Non-pigmented ciliary epithelial cell (primary cell): ENCODE measurements around the gene NOX5.

Experiments used
- DNase-seq: peaks from one replicate; pipeline ENCODE4 v3.0.0-alpha.2; 2010; ENCODE audit warnings: low read depth

The NOX5 gene

GRCh38 chr15:69082021-69082502 is 67.6 kb downstream of the NOX5 start:
- no peak for DNase-seq

- DNase-seq, result no peak
Observed at GRCh38 chr15:69082554-69082953, 68.1 kb downstream of the NOX5 start.

- no peak for DNase-seq
Observed at GRCh38 chr15:69084404-69085030, 70.0 kb downstream of the NOX5 start.

- DNase-seq, result no peak
Observed at GRCh38 chr15:69085325-69086081, 71.0 kb downstream of the NOX5 start.

GRCh38 chr15:69086427-69087204 is 72.1 kb downstream of the NOX5 start:
- DNase-seq, result no peak

GRCh38 chr15:69087366-69087976 is 73.0 kb downstream of the NOX5 start:
- DNase-seq, result no peak

GRCh38 chr15:69088300-69088965 is 73.9 kb downstream of the NOX5 start:
- DNase-seq, result no peak

- DNase-seq, result no peak
Observed at GRCh38 chr15:69089258-69089657, 74.8 kb downstream of the NOX5 start.

- DNase-seq, result no peak
Observed at GRCh38 chr15:69090197-69090948, 75.9 kb downstream of the NOX5 start.

- no peak for DNase-seq
Observed at GRCh38 chr15:69091654-69092053, 77.2 kb downstream of the NOX5 start.

- no peak for DNase-seq
Observed at GRCh38 chr15:69092159-69092558, 77.7 kb downstream of the NOX5 start.

GRCh38 chr15:69093127-69093526 is 78.6 kb downstream of the NOX5 start:
- DNase-seq, result no peak

GRCh38 chr15:69093614-69094013 is 79.1 kb downstream of the NOX5 start:
- no peak for DNase-seq

GRCh38 chr15:69094124-69094921 is 79.8 kb downstream of the NOX5 start:
- no peak for DNase-seq

GRCh38 chr15:69095274-69095673 is 80.8 kb downstream of the NOX5 start:
- no peak for DNase-seq

- no peak for DNase-seq
Observed at GRCh38 chr15:69096196-69096595, 81.7 kb downstream of the NOX5 start.

- DNase-seq, result no peak
Observed at GRCh38 chr15:69096626-69097025, 82.1 kb downstream of the NOX5 start.

GRCh38 chr15:69098771-69099170 is 84.3 kb downstream of the NOX5 start:
- DNase-seq, result no peak

- DNase-seq, result no peak
Observed at GRCh38 chr15:69099941-69100340, 85.4 kb downstream of the NOX5 start.

- DNase-seq, result no peak
Observed at GRCh38 chr15:69100821-69101220, 86.3 kb downstream of the NOX5 start.
